ENCODE measurements around the gene ZNF382.

DNA sequence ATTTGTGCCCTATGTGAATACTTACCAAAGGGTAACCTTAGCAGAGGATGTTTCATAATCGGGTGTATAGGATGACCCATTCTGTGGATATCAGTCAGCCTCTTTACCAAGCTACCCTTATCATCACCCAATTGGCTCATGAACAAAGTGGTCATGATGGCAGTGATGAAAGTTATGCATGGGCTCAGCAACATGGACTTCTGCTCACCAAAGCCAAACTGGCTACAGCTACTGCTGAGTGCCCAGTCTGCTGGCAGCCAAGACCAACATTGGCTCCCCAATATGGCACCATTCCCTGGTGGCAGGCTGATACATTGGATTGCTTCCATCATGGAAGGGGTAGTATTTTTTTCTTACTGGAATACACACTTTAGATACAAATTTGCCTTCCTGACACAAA is 67.3 kb downstream of the ZNF382 start:
- TF ChIP-seq, protein P1, sequence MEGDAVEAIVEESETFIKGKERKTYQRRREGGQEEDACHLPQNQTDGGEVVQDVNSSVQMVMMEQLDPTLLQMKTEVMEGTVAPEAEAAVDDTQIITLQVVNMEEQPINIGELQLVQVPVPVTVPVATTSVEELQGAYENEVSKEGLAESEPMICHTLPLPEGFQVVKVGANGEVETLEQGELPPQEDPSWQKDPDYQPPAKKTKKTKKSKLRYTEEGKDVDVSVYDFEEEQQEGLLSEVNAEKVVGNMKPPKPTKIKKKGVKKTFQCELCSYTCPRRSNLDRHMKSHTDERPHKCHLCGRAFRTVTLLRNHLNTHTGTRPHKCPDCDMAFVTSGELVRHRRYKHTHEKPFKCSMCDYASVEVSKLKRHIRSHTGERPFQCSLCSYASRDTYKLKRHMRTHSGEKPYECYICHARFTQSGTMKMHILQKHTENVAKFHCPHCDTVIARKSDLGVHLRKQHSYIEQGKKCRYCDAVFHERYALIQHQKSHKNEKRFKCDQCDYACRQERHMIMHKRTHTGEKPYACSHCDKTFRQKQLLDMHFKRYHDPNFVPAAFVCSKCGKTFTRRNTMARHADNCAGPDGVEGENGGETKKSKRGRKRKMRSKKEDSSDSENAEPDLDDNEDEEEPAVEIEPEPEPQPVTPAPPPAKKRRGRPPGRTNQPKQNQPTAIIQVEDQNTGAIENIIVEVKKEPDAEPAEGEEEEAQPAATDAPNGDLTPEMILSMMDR (IDR thresholded peaks at IDR 0.05; ENCODE audit: low read length) = no peak
- no peak for TF ChIP-seq EZH2phosphoT487 (IDR thresholded peaks at IDR 0.05; ENCODE audit: low read length)
